OCI-LY1 (cell line): ENCODE results near the gene SLIT3.

Source experiments
- CTCF ChIP-seq: fragments of 200-600 bp; sonication (generic), shearing (Covaris generic); IDR thresholded peaks from 2 replicates; pipeline ENCODE4 v1.5.1; 2017; ENCODE audit warnings: mild to moderate bottlenecking, antibody characterized with exemption, low read length, moderate library complexity, mixed read lengths
- EZH2 ChIP-seq: fragments of 200-600 bp; sonication (generic), shearing (Covaris generic); IDR thresholded peaks from 2 replicates; pipeline ENCODE4 v1.8.0; 2017; ENCODE audit warnings: borderline replicate concordance, mixed run types, mild to moderate bottlenecking, antibody characterized with exemption, low read length, moderate library complexity, mixed read lengths

GRCh38 chr5:169196059-169196458 is 104.9 kb downstream of the SLIT3 start:
- TF ChIP-seq CTCF (no peak), EZH2 (no peak)
